MM.1S (cell line): ENCODE data around the gene CERS2.

Source experiments
- CTCF ChIP-seq: fragments of 300-600 bp; sonication (generic); IDR thresholded peaks from 2 replicates; pipeline ENCODE4 v1.5.1; 2016; ENCODE audit warnings: antibody characterized with exemption, low read length, mixed read lengths
- EZH2 ChIP-seq: fragments of 300-600 bp; sonication (generic); optimal IDR thresholded peaks from 2 replicates; pipeline ENCODE3; 2017; ENCODE audit warnings: low read depth, mild to moderate bottlenecking, antibody characterized with exemption, low read length, mixed read lengths
- EZH2phosphoT487 ChIP-seq: fragments of 300-600 bp; sonication (generic); IDR thresholded peaks from 2 replicates; pipeline ENCODE4 v1.6.1; 2018; ENCODE audit warnings: antibody characterized with exemption, low read length

GRCh38 chr1:150997126-150997872, 22.7 kb upstream of the CERS2 start:
- TF ChIP-seq CTCF (no peak), EZH2 (no peak), EZH2phosphoT487 (no peak)
